GM12873 (cell line): ENCODE data around the gene FOXK1.

Source experiments
- CTCF ChIP-seq: IDR thresholded peaks from 2 replicates; pipeline ENCODE4 v1.5.1; 2012; ENCODE audit warnings: low read depth, mild to moderate bottlenecking, moderate library complexity, low read length, control low read depth; ENCODE audit not compliant: insufficient read depth; ENCODE audit errors: missing control alignments

FOXK1 gene

GRCh38 chr7:4775250-4775847 is 93.3 kb downstream of the FOXK1 start, which contains the start of gene AP5Z1:
TSS of gene AP5Z1 (plus strand) at chr7:4775623. CDS start at chr7:4775716, 93 bp downstream.
- TF ChIP-seq CTCF: no peak

- TF ChIP-seq CTCF: no peak
Observed at GRCh38 chr7:4775848-4776623, 93.9 kb downstream of the FOXK1 start.

GRCh38 chr7:4779118-4779517 is 97.0 kb downstream of the FOXK1 start:
- TF ChIP-seq CTCF: no peak

GRCh38 chr7:4781366-4782069 is 99.4 kb downstream of the FOXK1 start:
- TF ChIP-seq CTCF: no peak

GRCh38 chr7:4782333-4783291 is 100.5 kb downstream of the FOXK1 start:
- no peak for TF ChIP-seq CTCF

- no peak for TF ChIP-seq CTCF
Observed at GRCh38 chr7:4783292-4783652, 101.2 kb downstream of the FOXK1 start.
